Measurements from ENCODE around the gene MAP3K13. TPM values are rescaled to one million over a fixed set of nuclear protein-coding genes. Genes with fewer than 3 reads are reported as not detected.

The MAP3K13 gene
- total RNA-seq, 1 experiment from 2014 or later = 10.6 TPM

- H2BK120ac ChIP-seq (ENCODE audit: low read depth, low read length, poor library complexity, severe bottlenecking) = no peak overlapping the region
- no peak overlapping the region for H4K5ac ChIP-seq (ENCODE audit: insufficient read length, low read depth, low read length)
- no peak overlapping the region for H2AK5ac ChIP-seq (ENCODE audit: insufficient read length, low read length)
- Mint-ChIP-seq H3K36me3 (ENCODE audit: insufficient read depth in 1 of 3, low read depth in 3 of 3) (no peaks in the 10 kb centered on the region), H3K27me3 (ENCODE audit: low read depth) (no peaks in the 10 kb centered on the region), H3K4me1 (peaks cover 0 to 6% of the 10 kb centered on the region in 2 experiments; a peak in 3 of 4 replicates), H3K9me3 (no peaks in the 10 kb centered on the region; a peak in 1 of 5 replicates), H3K27ac (no peak overlapping the region), H3K4me3 (no peak overlapping the region)
- WGBS (ENCODE audit: extremely low coverage, insufficient read length, low lambda C conversion rate) = no CpG with 5 or more reads among the region's 4 CpGs
- no peak overlapping the region for H4K8ac ChIP-seq (replicated peaks; ENCODE audit: insufficient read length, low read depth, low read length)
- no peak overlapping the region for H3K4me2 ChIP-seq (ENCODE audit: insufficient read depth, insufficient read length, low read length)
- H3K4ac ChIP-seq (ENCODE audit: low read depth, low read length) = no peak overlapping the region
- no peak for DNase-seq
- H4K91ac ChIP-seq (ENCODE audit: insufficient read length, low read depth, low read length) = no peak overlapping the region
- H2BK20ac ChIP-seq (ENCODE audit: low read depth, low read length, poor library complexity, severe bottlenecking) = no peak overlapping the region
- H3T11ph ChIP-seq (ENCODE audit: low read length) = no peak overlapping the region
- no peak overlapping the region for H2BK12ac ChIP-seq (ENCODE audit: insufficient read length, low read depth, low read length)
- no peak overlapping the region; the same call in 1 of the 2 replicates for H3K14ac ChIP-seq (ENCODE audit: insufficient read depth, low read length)
- H3K9me3 ChIP-seq (ENCODE audit: control insufficient read depth, low read depth, low read length) = no peaks in the 10 kb centered on the region
- no peaks in the 10 kb centered on the region for H3K79me2 ChIP-seq (ENCODE audit: insufficient read depth, low read length)
- H4K20me1 ChIP-seq (ENCODE audit: control insufficient read depth, insufficient read depth, insufficient read length) = no peaks in the 10 kb centered on the region
- no peak overlapping the region for H3K23ac ChIP-seq (ENCODE audit: insufficient read length, low read depth, low read length)
- H3K18ac ChIP-seq (ENCODE audit: insufficient read length, low read depth, low read length) = no peak overlapping the region
- no peaks in the 10 kb centered on the region for H3K4me1 ChIP-seq (ENCODE audit: insufficient read depth, low read length)
- no peak for TF ChIP-seq CTCF (conservative IDR thresholded peaks at IDR 0.05)
- H3K27me3 ChIP-seq (ENCODE audit: insufficient read depth, low read length) = no peaks in the 10 kb centered on the region
- no peaks in the 10 kb centered on the region for H3K23me2 ChIP-seq (ENCODE audit: insufficient read length, low read depth, low read length, poor library complexity, severe bottlenecking)
- H2BK5ac ChIP-seq (ENCODE audit: insufficient read length, low read length) = no peak overlapping the region
- no peak overlapping the region for H2AFZ ChIP-seq (ENCODE audit: low read length)
- no peak overlapping the region for H3K56ac ChIP-seq (ENCODE audit: insufficient read length, low read depth, low read length)
- no peak overlapping the region for H3K9ac ChIP-seq (ENCODE audit: extremely low read depth, insufficient read length, low read length)
- no peaks in the 10 kb centered on the region for H3K79me1 ChIP-seq (ENCODE audit: insufficient read depth, low read depth, low read length, poor library complexity, severe bottlenecking)
- H2BK15ac ChIP-seq (ENCODE audit: low read depth, low read length) = no peak overlapping the region
- H3K27ac ChIP-seq (ENCODE audit: insufficient read length, low read depth, low read length) = no peak overlapping the region
Measured at GRCh38 chr3:185422677-185423076, 59.7 kb downstream of the MAP3K13 start.

All from H9 (cell line).